Heart right ventricle (tissue), 16 donors: ENCODE results near the gene SPC24. TPM values are rescaled to one million over a fixed set of nuclear protein-coding genes. Genes with fewer than 3 reads are reported as not detected.

Experiments
- ATAC-seq, 8 donors: fragments of 200-7000 bp; cut with Tn5 transposase; one replicate each; pipeline ENCODE4 v1.9.1; 2020; ENCODE audit warnings: mild to moderate bottlenecking in 8 of 8, moderate library complexity in 8 of 8, moderate number of reproducible peaks in 1 of 8
- DNase-seq, 2 donors: peaks; one replicate each; pipeline ENCODE4 v3.0.0-alpha.2; 2020
- H3K27ac ChIP-seq, 10 donors: fragments of 200-600 bp; sonication (generic) in 2 of 10; one replicate each; pipeline versions ENCODE4 v1.5.0 to v1.8.0; 2020 to 2022; ENCODE audit warnings: mild to moderate bottlenecking in 3 of 10
- H3K27me3 ChIP-seq, 7 donors: fragments of 200-600 bp; one replicate each; pipeline ENCODE4 v1.8.0; 2021 to 2022; ENCODE audit warnings: mild to moderate bottlenecking in 2 of 7
- H3K36me3 ChIP-seq, 9 donors: fragments of 200-600 bp; sonication (generic) in 1 of 9; one replicate each; pipeline versions ENCODE4 v1.5.0 to v1.8.0; 2020 to 2022; ENCODE audit warnings: mild to moderate bottlenecking in 2 of 9
- H3K4me1 ChIP-seq, 9 donors: fragments of 200-600 bp; sonication (generic) in 1 of 9; one replicate each; pipeline versions ENCODE4 v1.5.0 to v1.8.0; 2020 to 2022; ENCODE audit warnings: mild to moderate bottlenecking in 4 of 9
- H3K4me3 ChIP-seq, 10 donors: fragments of 200-600 bp; sonication (generic) in 2 of 10; one replicate each; pipeline versions ENCODE4 v1.5.0 to v1.8.0; 2020 to 2022; ENCODE audit warnings: mild to moderate bottlenecking in 7 of 10, moderate library complexity in 2 of 10
- H3K9me3 ChIP-seq, 11 donors: fragments of 200-600 bp in 10 of 11; sonication (generic) in 2 of 11; one replicate each; pipeline versions ENCODE4 v1.5.0 to v1.8.0; 2013 to 2022; ENCODE audit warnings: mild to moderate bottlenecking in 2 of 11, control low read depth in 1 of 11, moderate library complexity in 1 of 11
- WGBS, 2 donors: extraction: QIAGEN DNeasy Blood & Tissue Kit; methylation state at CpG; one replicate each; pipeline ENCODE4 v1.1.7; 2013; ENCODE audit warnings: inconsistent platforms in 1 of 2; 5-methylcytosine and 5-hydroxymethylcytosine counted together
- intact Hi-C, 10 donors: fragments of 100-400 bp; cut with DNase I; formaldehyde crosslinking; loops; one replicate each; pipeline versions ENCODE4 v1.11.1 to v1.14.2; 2022
- polyA plus RNA-seq, 2 donors: library from polyadenylated mRNA; stranded (reverse); fragments of 200-250 nt; gene quantifications; one replicate each; pipeline ENCODE4 v1.2.3, GENCODE V29; 2013
- total RNA-seq, 10 donors: library from RNA; stranded (reverse); fragmentation: NEBNext Ultra II Directional in 3 of 10; extraction: Animal tissue kit (Norgen Biotek cat#: 25700) in 3 of 10; gene quantifications; one replicate each; pipeline versions ENCODE4 v1.2.1 to v1.2.4, GENCODE V29; 2021 to 2023
- TF ChIP-seq, protein P1 (sequence below), 9 donors: fragments of 200-600 bp; sonication (generic) in 2 of 9; IDR thresholded peaks; one replicate each; pipeline versions ENCODE4 v1.5.0 to v1.8.0; 2021 to 2022; ENCODE audit warnings: antibody characterized with exemption in 9 of 9, mild to moderate bottlenecking in 5 of 9, moderate library complexity in 1 of 9
- donor health status: Arrhythmogenic right ventricular cardiomyopathy.
- donor health status: ischemic (EF 13 %, LVEDD 7.1; RV severe dilation, severe dysfunction).
- donor health status: healthy with polysubstance abuse.
- donor health status: DM: no; HTN: yes; CAD: no.
- donor health status: DM: no; HTN: no; CAD: no.
- donor health status: ischemic (EF 25% LVEDD 6.9; RV normal size, moderate dysfunction).
- donor health status: ischemic (EF 25% LVEDD 5.7; RV mildly dilated, moderate dysfunction).
- donor health status: healthy.
- donor health status: DM: yes; HTN: yes; CAD: no.
- donor health status: Ischemic cardiomyopathy.
- donor health status: ischemic (EF 35%, LVEDD 5.7; RV mildly dilated, moderate dysfunction).
- donor health status: nonischemic (EF 11% LVEDD 7.7; RV severe dilation, severe dysfunction).
- donor health status: DM: yes; HTN: yes; CAD: no.
- donor health status: PGD.
- donor health status: ischemic (EF 29% LVEDD 5.4; RV normal size, mild dysfunction).
- donor health status: nonischemic (EF 23%, LVEDD 6.1; RV moderate dilation, normal function).

The SPC24 gene
- total and polyA plus RNA-seq, 12 donors, result 0.93 to 8.5 (median 3.2) TPM

DNA sequence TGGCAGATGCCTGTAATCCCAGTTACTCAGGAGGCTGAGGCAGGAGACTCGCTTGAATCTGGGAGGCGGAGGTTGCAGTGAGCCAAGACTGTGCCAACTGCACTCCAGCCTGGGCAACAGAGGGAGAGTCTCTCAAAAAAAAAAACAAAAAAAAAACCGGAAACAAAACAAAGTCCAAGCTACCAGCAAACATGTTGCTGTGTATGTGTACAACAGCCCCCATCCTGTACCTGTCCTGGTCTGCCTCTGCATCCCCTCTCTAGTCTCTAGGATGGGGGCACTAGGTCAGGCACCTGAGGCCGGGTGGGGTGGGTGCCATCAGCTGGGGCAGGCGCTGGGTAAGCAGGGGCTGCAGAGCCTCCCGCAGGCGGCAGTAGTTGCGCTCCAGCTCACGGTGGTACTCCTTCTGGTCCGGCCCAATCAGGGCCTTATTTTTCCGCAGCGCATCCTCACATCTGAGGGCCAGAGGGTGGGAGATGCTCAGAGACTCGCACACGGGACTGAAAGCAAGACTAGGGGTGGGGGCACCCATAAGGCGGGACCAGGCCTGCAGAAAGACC, 44.5 kb upstream of the SPC24 start:
- TF ChIP-seq, protein P1, sequence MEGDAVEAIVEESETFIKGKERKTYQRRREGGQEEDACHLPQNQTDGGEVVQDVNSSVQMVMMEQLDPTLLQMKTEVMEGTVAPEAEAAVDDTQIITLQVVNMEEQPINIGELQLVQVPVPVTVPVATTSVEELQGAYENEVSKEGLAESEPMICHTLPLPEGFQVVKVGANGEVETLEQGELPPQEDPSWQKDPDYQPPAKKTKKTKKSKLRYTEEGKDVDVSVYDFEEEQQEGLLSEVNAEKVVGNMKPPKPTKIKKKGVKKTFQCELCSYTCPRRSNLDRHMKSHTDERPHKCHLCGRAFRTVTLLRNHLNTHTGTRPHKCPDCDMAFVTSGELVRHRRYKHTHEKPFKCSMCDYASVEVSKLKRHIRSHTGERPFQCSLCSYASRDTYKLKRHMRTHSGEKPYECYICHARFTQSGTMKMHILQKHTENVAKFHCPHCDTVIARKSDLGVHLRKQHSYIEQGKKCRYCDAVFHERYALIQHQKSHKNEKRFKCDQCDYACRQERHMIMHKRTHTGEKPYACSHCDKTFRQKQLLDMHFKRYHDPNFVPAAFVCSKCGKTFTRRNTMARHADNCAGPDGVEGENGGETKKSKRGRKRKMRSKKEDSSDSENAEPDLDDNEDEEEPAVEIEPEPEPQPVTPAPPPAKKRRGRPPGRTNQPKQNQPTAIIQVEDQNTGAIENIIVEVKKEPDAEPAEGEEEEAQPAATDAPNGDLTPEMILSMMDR (IDR thresholded peaks at IDR 0.05), result no peak
- Histone ChIP-seq H3K4me3 (no peak overlapping the region), H3K36me3 (peaks cover 0 to 73% (median 11%) of the 10 kb centered on the region in 9 donors), H3K9me3 (no peaks in the 10 kb centered on the region), H3K27me3 (peaks cover 0 to 7% (median 0%) of the 10 kb centered on the region in 7 donors), H3K4me1 (peaks cover 14 to 64% (median 46%) of the 10 kb centered on the region in 9 donors), H3K27ac (peak overlapping the region in 1 of 10 donors; percentile 98)
- 89 to 95% methylated on average over 15 of the region's 15 CpGs for WGBS, 2 donors
- ATAC-seq (no peak), DNase-seq (no peak)
- intact Hi-C loops, result loop anchor here in 7 of 10 donors (5.0 to 10.0 kb wide), 3 partner anchors 63 to 165 kb away; no protein-coding TSS in a partner anchor

DNA sequence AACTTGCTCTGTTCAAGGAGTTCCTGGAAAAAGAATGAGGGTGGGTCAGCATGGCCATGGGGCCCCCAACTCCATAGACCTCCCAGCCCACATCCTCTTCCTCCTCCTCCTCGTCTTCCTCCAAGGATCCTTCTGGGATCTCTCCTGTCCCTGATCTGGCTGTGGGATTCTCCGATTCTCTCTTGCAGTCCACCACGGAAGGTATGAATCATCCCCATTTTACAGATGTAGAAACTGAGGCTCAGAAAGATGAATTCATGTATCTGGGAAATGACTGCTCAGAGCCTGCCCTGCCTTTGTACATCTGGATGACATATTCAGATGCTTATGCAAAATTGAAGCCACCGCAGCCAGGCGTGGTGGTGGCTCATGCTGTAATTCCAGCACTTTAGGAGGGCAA, 43.9 kb upstream of the SPC24 start:
- Histone ChIP-seq H3K9me3 (no peaks in the 10 kb centered on the region), H3K36me3 (peaks cover 0 to 71% (median 11%) of the 10 kb centered on the region in 9 donors), H3K4me3 (no peak overlapping the region), H3K27ac (peak overlapping the region in 8 of 10 donors; percentile 4 to 98 (median 90)), H3K4me1 (peaks cover 11 to 64% (median 47%) of the 10 kb centered on the region in 9 donors), H3K27me3 (peaks cover 0 to 7% (median 0%) of the 10 kb centered on the region in 7 donors)
- TF ChIP-seq, protein P1 (IDR thresholded peaks at IDR 0.05), result no peak
- intact Hi-C loops, result loop anchor here in 4 of 10 donors (5.0 kb wide), 2 partner anchors 42 to 52 kb away; partner anchors contain the start of gene SPC24 (in 3 of the 4)
- WGBS, 2 donors, result 69 to 91% methylated on average over 5 of the region's 5 CpGs
- no peak for ATAC-seq
- DNase-seq, result no peak

DNA sequence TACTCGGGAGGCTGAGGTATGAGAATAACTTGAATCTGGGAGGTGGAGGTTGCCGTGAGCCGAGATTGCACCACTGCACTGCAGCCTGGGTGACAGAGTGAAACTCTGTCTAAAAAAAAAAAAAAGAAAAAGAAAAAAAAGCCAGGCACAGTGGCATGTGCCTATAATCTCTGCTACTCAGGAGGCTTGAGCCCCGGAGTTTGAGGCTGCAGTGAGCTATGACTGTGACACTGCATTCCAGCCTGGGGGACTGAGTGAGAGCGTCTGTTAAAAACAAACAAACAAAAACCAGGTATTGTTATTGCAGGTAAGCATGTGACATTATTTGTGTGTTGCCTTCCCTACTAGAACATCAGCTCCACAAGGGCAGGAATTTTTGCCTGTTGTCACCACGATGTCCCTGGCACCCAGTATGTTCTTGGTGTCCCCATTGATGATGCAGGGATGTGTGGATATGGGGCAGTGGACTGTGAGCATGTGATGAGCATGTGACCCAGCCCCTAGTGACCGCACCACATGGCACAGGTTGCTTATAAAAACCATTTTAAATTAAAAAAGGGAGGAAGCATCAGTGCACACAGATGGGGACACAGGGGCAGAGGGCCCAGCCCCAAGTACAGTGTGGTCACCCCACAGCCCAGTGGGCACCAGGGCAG, 43.3 kb upstream of the SPC24 start:
- H3K9me3 ChIP-seq, result no peaks in the 10 kb centered on the region
- H3K27me3 ChIP-seq, result peaks cover 0 to 7% (median 0%) of the 10 kb centered on the region in 7 donors
- ATAC-seq (peak in 1 of 8 donors; percentile 10), DNase-seq (no peak)
- intact Hi-C loops, result loop anchor here in 4 of 10 donors (5.0 kb wide), 2 partner anchors 42 to 52 kb away; partner anchors contain the start of gene SPC24 (in 3 of the 4)
- peak overlapping the region; percentile 82 to 98 (median 90) for H3K27ac ChIP-seq
- 55 to 59% methylated on average over 7 of the region's 7 CpGs for WGBS, 2 donors
- TF ChIP-seq, protein P1 (IDR thresholded peaks at IDR 0.05), result no peak
- H3K4me1 ChIP-seq, result peaks cover 16 to 64% (median 47%) of the 10 kb centered on the region in 9 donors
- peaks cover 0 to 71% (median 17%) of the 10 kb centered on the region in 9 donors for H3K36me3 ChIP-seq
- H3K4me3 ChIP-seq, result no peak overlapping the region

DNA sequence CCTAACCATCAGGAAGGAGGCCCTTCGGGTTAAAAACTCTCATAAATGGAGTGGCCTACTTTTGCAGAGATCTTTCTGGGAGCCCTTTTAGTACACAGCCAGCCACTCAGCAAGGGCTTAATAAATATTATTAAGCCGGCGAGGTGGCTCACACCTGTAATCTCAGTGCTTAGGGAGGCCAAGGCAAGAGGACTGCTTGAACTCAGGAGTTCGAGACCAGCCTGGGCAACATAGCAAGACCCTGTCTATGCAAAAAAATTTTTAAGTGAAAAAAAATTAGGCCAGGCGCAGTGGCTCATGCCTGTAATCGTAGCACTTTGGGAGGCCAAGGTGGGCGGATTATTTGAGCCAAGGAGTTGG, 42.6 kb upstream of the SPC24 start:
- H3K9me3 ChIP-seq, result no peaks in the 10 kb centered on the region
- intact Hi-C loops, result loop anchor here in 4 of 10 donors (5.0 kb wide), 2 partner anchors 41 to 51 kb away; partner anchors contain the start of gene SPC24 (in 3 of the 4)
- peaks cover 0 to 7% (median 0%) of the 10 kb centered on the region in 7 donors for H3K27me3 ChIP-seq
- H3K4me1 ChIP-seq, result peaks cover 13 to 64% (median 47%) of the 10 kb centered on the region in 9 donors
- H3K27ac ChIP-seq, result peak overlapping the region; percentile 82 to 98 (median 90)
- peaks cover 5 to 72% (median 24%) of the 10 kb centered on the region in 9 donors for H3K36me3 ChIP-seq
- ATAC-seq, result no peak
- TF ChIP-seq, protein P1 (IDR thresholded peaks at IDR 0.05), result no peak
- DNase-seq, result no peak
- WGBS, 2 donors, result 69 to 78% methylated on average over 7 of the region's 7 CpGs
- H3K4me3 ChIP-seq, result peak overlapping the region in 6 of 10 donors; percentile 65 to 88 (median 70)
